HG02571 (cell line): ENCODE measurements around the gene ENDOV.

Experiments
- ATAC-seq: cut with Tn5 transposase; IDR thresholded peaks from one replicate; pipeline ENCODE4 v1.9.1; 2021; ENCODE audit warnings: mild to moderate bottlenecking, moderate library complexity; ENCODE audit not compliant: unreplicated experiment

ENDOV gene

DNA sequence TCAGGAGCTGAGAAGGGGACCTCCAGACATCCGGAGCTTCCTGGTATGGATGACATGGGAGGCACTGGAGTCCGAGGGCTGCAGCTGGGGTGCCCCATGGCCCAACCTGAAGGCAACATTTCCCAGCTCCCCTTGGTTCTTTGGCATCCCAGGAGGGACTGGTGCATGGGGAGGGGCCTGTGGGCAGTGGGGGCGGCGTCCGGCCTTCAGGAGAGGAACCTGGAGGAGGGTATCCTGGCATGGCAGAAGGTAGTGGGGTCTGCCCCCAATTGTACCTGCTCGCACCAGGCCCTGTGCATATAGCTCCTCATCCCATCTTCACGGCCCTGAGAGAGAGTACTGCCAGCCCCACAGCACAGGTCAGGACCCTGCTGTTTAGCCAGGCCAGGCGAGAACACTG, 49.5 kb downstream of the ENDOV start:
- no peak for ATAC-seq

DNA sequence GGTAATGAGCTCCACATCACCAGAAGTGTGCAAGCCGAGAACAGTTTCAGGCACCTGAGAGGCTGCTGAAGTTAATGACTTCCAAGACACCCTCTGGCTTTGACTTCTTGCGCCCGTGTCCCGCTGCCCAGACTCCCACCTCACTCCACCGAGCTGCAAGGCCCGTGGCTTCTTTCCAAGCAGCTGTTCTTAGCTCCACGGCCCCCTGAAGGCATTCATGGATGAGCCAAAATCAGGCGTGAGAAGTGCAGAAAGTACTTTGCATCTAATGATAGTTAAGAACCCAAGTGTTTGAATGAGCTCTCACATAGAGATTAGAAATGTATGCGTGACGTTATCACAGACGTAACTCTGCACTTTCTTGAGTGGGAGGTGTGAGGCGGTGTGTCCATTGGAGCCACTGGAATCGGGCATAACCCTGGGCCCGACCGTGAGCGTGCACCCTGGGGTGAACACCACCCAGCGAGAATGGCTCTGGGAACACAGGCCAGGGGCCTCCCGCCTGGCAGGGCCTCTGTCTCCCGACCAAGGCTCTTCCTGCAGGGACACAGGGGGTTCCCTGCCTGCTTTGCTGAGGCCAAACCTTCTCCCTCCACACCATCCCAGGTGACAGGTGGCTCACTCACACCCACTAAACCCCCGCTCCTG, 50.5 kb downstream of the ENDOV start:
- ATAC-seq, result no peak

DNA sequence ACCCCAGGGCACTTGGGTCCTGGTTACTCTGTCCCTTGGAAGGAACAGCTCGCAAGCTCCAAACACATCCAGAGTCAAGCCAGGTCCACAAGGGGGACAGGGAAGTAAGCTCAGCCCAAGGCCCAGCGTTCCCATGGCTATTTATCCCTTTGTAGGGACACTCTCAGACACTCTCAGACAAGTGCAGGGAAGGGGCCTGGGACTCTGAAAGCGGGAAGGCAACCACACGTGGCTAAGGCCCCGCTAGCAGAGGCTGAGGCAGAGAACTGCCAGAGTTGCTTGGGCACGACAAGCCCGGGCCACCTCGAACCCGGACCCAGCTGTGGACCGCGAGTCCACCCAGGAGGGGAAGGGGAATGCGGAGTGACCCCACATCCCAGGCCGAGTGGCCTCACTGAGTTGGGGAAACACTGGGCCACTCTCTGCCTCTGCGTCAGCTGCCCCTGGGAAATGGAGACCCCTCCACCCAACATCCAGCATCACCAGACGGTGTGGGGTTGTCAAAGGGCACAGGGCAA, 51.3 kb downstream of the ENDOV start:
- ATAC-seq, result no peak

DNA sequence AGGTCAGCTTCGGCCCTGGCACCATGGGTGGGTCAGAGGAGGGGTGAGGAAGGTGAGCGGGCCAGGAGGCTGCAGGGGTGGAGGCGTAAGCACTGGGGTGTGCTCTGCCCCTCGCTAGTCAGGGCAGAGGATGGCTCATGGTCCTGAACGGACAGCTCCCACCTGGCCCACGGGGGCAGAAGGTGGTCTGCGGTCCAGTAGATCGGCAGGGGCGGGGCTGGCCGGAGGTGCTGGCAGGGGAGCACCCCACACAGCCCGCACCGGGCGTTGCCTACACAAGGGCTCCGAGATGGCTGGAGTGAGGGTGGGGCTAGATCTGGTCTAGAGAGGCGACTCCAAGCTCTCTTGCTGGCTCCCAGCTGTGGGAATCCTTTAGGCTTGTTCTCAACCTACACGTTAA, 53.3 kb downstream of the ENDOV start:
- ATAC-seq, result no peak

DNA sequence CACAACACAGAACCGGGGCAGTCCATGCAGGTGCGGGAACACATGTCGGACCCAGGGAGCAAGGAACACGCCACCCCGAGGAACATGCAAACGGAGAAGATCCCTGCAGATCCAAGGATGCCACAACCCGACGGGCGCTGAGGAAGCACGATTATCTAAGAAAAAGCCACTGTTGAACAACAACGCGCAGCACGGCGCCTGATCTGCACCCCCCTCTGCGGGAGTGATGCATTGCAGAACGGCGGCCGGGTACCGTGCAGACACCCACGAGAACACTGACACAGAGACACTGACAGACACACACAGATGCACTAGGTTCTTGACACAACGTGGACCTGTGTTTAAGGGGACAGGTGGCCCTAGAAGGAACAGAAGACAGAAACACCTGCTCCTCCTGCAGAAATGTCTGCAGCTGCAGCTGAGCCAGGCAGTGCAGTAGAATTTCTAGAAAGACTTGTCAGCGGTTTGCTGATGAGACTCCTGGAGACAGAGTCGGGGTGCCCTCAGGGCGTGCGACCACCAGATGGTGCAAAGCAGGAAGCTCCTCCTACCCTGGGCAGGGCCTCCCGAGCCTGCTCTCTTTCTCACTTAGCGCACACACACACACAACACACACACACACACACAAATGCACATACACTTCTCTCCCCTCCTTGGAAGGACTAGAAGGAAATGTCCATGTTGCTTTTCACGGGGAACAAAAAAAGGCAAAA, 54.0 kb downstream of the ENDOV start:
- ATAC-seq, result no peak

DNA sequence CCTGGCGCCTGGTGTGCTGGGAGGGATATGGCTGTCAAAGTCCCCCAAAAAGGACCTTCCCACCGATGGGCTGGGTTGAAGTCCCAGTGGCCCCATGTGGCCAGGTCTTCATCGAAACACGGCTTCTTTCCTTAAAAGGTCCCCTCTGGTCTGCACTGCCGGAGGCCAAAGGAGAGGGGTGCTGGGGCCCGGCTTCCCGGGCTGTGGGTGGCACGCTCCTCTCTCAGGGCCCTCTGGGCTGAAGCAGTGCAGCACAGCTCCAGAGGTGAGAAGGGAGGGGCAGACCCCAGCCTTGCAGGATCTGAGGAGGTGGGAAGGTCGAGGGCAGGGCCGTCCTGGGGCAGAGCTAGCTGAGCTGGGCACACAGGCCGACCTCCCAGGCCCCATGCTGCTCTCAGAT, 54.7 kb downstream of the ENDOV start:
- ATAC-seq, result no peak

DNA sequence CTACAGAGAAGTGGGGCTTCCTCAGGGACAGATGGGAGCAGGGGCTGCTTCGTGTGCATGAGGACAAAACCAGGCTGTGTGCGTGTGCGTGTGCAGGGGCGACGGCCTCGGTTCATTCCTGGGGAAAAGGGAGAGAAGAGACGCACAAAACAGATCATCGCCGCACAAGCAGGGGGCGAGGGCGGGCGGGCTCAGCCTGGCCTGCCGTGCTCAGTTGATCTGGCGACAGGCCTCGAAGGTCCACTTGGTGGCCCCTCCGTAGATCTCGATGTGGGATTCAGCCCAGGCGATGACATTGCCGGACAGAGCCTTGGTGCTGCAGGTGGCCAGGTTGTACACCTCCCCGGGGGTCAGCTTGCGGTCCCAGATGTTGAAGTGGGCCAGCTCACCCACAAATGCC, 55.6 kb downstream of the ENDOV start:
- no peak for ATAC-seq

DNA sequence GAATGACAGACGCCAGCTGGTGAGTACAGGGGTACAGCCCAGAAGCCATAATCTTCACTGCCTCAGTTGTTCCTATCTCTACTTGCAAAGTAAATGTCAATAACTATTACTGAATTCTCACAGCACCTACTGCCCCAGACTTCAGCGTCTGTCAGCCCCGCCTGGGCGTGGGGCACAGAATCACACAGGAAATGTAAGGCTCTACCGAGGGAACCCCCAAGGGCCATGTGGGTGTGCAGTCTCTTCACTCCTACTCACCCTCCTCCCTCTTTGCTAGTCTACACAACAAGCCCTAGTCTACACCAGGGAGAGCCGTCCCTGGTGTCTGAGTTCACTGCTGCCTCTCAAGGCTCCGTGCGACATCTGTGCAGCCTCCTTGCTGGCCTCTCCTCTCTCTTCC, 57.0 kb downstream of the ENDOV start:
- no peak for ATAC-seq

DNA sequence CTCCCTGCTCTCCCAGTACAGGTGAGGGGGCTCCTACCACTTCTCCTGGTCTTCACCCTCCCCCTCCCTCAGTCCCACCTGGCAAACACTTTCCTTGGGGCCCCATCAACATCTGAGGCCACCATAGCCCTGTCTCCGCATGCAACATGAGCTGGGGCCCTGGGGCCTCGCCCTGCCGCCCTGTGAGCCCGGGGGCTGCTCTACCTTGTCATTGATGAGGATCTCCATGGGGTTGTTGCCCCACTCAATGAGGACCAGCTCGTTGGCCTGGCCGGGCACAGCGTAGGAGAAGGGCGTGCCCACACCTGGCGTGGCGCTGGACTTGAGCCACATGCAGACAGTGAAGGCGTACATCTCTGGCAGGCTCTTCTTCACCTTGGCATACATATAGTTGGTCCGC, 58.0 kb downstream of the ENDOV start:
- no peak for ATAC-seq

DNA sequence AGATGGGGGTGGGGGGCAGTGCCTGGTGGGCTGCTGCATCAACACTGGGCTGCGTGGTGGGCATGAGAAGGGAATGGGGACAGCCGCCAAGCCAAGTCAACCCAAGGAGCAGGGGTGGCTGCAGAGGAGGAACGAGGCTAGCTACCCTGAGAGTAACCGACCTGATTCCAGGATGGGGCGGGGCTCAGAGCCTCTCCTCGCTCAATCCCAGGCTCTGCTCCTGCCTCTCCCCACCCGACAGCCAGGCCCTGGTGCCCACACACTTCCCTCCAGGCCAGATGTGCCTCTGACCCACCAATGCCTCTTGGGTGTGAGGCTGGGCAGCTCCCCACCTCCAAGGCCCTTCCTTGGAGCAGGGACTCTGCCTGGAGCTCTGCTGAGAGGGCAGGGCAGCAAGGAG, 58.7 kb downstream of the ENDOV start:
- no peak for ATAC-seq

DNA sequence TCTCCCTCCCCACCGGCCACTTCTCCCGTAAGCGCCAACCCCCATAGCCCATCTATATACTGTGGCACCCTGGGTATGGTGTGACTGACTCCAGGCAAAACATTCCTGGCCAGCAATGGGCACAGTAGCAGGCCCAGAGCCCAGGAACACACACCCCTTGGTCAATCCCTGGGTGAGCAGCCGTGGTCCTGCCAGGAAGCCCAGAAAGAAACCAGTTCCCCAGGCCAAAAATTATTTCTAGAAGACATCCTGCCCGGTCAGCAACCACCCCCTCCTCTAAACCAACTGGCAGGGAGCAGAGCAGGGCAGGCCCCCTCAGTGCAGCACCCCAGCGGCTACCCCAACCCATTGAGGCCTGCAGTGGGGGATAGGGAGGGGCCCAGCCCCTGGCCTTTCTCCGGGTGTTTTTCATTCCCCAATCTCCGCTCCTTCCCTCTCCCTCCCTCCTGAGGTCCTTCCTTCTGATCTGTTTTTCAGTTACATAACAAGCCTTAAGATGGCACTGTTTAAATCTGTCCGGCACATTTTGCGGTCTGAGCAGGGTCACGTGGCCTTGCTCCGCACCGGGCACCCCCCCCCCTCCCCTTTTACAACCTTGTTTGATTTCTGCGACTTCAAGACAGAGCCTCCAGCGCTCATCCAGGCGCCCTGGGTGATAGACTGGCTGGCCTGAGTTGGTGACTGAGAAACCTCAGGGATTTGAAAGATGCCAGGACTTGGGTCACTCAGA, 59.4 kb downstream of the ENDOV start:
- ATAC-seq, result no peak

DNA sequence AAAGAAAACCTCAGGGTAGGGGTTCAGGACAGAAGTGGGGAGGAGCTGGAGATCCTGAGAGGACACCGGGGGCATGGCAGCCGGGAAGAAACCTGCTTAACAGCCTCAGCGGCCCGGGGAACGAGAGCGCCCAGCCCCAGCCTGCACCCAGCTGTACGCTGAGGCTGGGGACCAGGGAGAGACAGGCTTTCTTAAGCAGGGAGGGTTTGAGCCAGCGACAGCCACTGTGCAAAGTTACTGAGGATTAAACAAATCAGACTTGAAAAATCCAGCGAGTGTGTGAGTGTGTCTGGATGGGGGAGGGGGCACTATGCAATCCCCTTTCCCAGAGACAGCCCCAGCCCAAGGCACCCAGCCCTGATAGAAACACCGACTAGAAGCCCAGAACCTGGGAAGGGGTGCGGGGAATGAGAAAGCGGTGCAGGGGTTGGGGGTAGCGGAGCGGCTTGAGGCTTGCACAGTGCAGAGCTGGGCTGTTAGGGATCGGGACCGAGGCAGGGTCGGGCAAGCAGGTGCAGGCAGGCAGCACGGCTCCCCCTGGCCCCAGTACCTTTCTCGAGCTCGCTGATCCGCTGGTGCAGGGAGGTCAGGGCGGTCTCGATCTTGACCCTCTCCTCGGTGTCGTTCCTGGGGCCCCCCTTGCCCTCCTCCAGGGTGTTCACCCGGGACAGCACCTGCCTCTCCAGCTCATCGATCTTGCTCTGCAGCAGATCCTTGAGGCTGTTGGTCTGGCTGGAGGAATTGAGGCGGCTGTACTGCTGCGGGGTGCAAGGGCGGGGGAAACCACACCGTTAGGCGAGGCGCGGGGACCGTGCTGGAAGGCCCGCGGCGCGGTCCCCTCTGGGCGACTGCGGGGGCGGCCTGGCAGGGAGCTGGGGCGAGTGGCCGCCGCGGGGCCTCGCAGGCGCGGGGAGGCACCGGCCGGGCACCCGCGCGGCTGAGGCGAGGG, 60.3 kb downstream of the ENDOV start:
- ATAC-seq, result no peak

DNA sequence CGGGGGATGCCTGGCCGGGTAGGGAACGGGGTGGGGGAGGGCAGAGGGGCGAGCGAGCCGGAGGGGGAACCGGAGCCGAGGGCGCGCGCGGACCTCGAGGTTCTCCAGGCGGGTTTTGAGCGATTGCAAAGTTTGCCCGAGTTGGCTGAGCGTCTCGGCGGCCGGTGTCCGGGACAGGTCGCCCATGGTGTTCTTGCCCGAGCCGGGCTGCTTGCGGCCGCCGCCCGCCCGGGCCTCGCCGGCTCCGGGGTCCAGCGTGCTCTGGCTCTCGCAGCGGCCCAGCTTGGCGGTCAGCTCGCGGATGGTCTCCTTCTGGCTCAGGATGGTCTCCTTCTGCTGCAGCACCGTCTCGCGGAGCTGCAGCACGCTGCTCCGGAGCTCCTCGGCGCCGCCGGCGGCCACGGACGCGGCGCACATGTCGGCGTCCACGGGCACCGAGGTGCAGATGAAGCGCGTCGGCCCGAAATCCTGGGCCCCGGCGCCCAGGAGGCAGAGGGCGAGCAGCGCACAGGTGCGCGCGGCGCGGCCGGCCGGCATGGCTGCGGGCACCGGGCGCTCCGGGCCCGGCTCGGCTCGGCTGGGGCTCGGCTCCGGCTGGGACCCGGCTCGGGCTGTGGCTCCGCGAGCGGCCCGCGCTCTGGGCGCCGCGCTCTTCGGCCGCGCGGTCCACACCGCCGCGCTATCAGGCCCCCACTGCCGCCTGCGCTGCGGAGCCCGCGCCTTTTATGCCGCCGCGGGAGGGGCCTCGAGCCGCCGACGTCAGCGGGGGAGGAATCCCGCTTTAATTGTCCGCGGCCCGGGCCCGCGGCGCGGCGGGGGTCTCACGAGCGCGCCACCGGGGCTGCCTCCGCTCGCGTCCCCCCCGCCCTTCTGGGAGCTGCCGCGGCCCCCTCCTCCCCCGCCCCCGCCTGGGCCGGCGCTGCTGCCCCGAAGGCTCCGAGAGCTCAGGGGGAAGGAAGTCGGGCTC, 61.2 kb downstream of the ENDOV start, which contains the start of gene NPTX1:
TSS of gene NPTX1 (minus strand) at position 698 of the 967 bp plus-strand sequence. CDS start at position 537, 161 bp downstream.
- ATAC-seq, result no peak

DNA sequence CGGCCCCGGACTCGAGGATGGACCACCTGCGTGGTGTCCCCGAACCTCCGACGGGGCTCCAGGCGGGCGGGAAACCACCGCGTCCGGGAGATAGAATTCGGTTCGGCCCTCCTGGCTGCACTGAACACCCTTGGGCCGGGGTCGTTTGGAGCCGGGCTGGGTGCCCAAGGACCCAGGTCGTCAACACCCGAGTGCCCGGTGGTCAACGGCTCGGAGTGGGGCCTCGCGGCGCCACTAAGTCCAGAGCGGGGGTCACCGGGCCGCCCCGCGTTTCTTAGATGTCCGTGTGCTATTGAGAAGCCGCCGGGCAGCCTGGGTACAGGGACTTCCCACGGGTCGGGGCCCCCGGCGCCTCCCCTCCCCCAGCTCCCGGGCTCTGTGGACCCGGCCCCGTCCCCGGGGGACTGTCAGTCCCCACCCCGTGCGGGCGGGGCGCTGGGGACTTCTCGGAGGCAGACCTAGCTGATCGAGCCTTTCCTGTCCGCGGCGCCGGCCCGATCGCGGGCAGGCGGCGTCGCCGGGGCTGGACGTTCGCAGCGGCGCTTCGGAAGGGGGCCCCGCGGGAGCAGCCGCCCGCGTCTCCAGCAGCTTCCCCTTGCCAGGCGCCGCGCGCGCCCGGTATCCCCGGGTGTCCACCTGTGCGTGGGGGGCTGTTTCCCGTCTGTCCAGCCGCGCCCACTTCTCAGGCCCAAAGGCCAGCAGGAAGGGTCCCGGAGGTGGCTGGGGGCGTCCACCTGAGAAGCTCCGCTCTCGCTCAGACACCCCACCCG, 62.1 kb downstream of the ENDOV start:
- no peak for ATAC-seq

DNA sequence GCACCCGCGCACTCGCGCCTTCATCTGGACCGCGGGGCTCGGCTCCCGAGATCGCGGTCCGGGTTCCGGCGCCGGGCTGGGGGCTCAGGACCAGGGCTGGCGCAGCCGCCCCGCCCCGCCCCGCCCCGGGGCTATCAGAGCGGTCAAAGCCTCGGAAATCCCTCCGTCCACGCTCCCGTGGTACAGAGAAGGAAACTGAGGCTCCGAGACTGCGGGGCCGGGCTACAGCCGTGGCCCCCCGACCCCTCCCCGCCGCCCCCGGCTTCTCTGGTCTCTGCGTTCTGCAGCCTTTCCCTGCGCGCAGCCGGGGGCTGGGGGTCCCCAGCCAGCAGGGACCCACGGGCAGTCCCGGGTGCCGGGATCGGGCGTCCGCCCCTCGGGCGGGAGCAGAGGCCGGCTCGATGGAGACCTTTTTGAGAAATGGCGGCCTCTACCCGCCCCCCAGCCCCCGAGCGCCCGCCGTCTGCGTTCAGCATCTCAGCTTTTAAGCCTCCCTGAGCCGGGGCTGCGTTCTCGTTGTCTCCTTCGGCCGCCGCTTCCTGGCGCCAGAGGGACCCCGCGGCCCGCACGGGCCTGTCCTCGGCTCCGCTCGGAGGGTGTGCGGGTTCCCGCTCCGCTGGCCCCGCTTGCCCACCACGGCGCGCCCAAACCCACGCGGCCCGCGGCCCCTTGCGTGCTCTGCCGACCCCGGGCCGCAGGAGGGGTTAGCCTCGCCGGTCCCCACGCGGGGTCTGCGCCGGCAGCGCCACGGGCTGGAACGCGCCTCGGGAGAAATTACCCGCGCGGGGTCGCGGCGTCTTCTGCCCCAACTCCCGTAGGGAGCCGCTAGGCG, 62.9 kb downstream of the ENDOV start:
- no peak for ATAC-seq

DNA sequence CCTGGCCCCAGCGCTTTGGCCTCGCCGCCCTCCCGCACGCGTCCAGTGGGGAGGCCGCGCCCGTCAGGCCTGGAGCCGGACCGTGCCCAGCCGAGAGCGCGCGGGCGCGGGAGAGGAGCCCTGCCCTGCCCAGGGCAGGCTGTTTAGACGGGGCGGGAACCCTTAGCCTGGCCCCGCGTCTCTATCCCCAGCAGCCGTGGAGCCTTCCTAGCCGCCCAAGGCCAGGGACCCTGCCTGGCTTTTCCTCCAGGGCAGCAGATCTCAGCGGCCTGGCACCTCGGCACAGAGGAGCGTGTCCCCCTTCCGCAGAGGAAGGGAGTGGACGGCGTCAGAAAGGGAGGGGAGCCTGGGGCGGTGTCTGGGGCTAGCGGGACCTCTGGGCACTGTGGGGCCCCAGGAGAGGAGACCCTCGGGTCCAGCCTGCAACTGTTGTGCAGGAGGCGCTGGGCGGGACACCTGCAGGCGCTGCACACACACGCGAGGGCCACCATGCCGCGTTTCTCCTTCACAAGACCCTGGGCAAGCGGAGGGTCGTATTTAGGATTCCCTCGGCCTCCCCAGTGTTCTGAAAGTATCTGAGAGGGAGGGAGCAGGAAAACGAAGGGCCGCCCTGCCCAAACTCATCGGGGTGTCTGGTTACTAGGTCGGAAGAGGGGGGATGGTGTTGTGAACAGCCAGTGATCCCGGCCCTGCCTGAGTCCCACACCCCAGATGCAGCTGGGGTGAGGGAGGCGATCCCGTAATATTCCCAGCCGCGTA, 63.7 kb downstream of the ENDOV start:
- no peak for ATAC-seq

DNA sequence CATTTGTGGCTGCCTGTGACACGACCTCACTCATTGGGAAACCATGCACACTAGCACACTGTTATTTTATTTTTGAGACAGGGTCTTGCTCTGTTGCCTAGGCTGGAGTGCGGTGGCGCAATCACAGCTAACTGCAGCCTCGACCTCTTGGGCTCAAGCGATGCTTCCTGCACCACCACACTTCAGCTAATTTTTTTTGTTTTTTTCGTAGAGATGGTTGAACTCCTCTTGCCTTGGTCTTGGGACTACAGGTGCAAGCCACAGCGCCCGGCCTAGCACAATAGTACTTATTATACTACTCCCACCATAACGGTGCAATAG, 64.2 kb downstream of the ENDOV start:
- ATAC-seq, result no peak
